Hepatic stellate cell (primary cell): ENCODE data around the gene CLIC5.

Source experiments
- DNase-seq: peaks from one replicate; pipeline ENCODE4 v3.0.0; 2011; ENCODE audit warnings: low spot score

CLIC5 gene

GRCh38 chr6:45997875-45998506 is 17.7 kb downstream of the CLIC5 start:
- no peak for DNase-seq

GRCh38 chr6:45991189-45991588 is 24.5 kb downstream of the CLIC5 start:
- DNase-seq: no peak

GRCh38 chr6:45990162-45990561 is 25.5 kb downstream of the CLIC5 start:
- no peak for DNase-seq

GRCh38 chr6:45988635-45989034 is 27.0 kb downstream of the CLIC5 start:
- DNase-seq: no peak

- DNase-seq: no peak
These were observed 27.8 kb downstream of the CLIC5 start for GRCh38 chr6:45987856-45988255.

GRCh38 chr6:45986746-45987274 is 28.9 kb downstream of the CLIC5 start:
- DNase-seq: no peak

- no peak for DNase-seq
These were observed 30.8 kb downstream of the CLIC5 start for GRCh38 chr6:45984788-45985425.

- no peak for DNase-seq
These were observed 31.3 kb downstream of the CLIC5 start for GRCh38 chr6:45984347-45984746.

GRCh38 chr6:45983062-45983461 is 32.6 kb downstream of the CLIC5 start:
- no peak for DNase-seq

GRCh38 chr6:45982280-45983036 is 33.2 kb downstream of the CLIC5 start:
- no peak for DNase-seq

- no peak for DNase-seq
These were observed 34.6 kb downstream of the CLIC5 start for GRCh38 chr6:45981046-45981445.

GRCh38 chr6:45979311-45979710 is 36.3 kb downstream of the CLIC5 start:
- DNase-seq: no peak

- DNase-seq: no peak
These were observed 41.1 kb downstream of the CLIC5 start for GRCh38 chr6:45974596-45974995.

GRCh38 chr6:45972795-45973503 is 42.7 kb downstream of the CLIC5 start:
- DNase-seq: no peak

GRCh38 chr6:45971287-45971686 is 44.4 kb downstream of the CLIC5 start:
- DNase-seq: no peak

- DNase-seq: no peak
These were observed 45.3 kb downstream of the CLIC5 start for GRCh38 chr6:45970326-45970725.

GRCh38 chr6:45969883-45970282 is 45.8 kb downstream of the CLIC5 start:
- DNase-seq: no peak

- DNase-seq: no peak
These were observed 46.6 kb downstream of the CLIC5 start for GRCh38 chr6:45969026-45969425.

- no peak for DNase-seq
These were observed 48.3 kb downstream of the CLIC5 start for GRCh38 chr6:45967363-45967762.

GRCh38 chr6:45966797-45967196 is 48.9 kb downstream of the CLIC5 start:
- DNase-seq: no peak

GRCh38 chr6:45966340-45966739 is 49.3 kb downstream of the CLIC5 start:
- DNase-seq: no peak

- peak; percentile 43 for DNase-seq
These were observed 49.9 kb downstream of the CLIC5 start for GRCh38 chr6:45965792-45966191.
